HepG2 (cell line): Measurements from ENCODE around the gene CADPS2.

Experiments
- BRCA1 ChIP-seq: sonication (generic); formaldehyde crosslinking; IDR thresholded peaks from 2 replicates; pipeline ENCODE4 v1.4.0; 2020; ENCODE audit warnings: missing genetic modification reagents
- CHD4 ChIP-seq: fragments of 200-600 bp; sonication (generic); IDR thresholded peaks from 2 replicates; pipeline ENCODE4 v1.7.0; 2017; ENCODE audit warnings: mild to moderate bottlenecking, low read length, borderline replicate concordance
- KDM1A ChIP-seq: IDR thresholded peaks from 2 replicates; pipeline ENCODE4 v1.6.1; 2016; ENCODE audit warnings: missing compliant biosample characterization
- MTA1 ChIP-seq: sonication (generic); formaldehyde crosslinking; IDR thresholded peaks from 2 replicates; pipeline ENCODE4 v1.4.0; 2020; ENCODE audit warnings: missing genetic modification reagents, mild to moderate bottlenecking, borderline replicate concordance
- SIN3A ChIP-seq: IDR thresholded peaks from 2 replicates; pipeline ENCODE4 v1.6.1; 2011; ENCODE audit warnings: low read depth, mild to moderate bottlenecking, control low read depth, low read length, borderline replicate concordance
- ZNF124 ChIP-seq: sonication (generic); formaldehyde crosslinking; IDR thresholded peaks from 2 replicates; pipeline ENCODE4 v1.4.0; 2020; ENCODE audit warnings: missing genetic modification reagents
- ZNF792 ChIP-seq: IDR thresholded peaks from 2 replicates; pipeline ENCODE4 v1.6.1; 2016
- TF ChIP-seq, protein P1 (sequence below): sonication (generic); formaldehyde crosslinking; IDR thresholded peaks from 2 replicates; pipeline ENCODE4 v1.5.0; 2020; ENCODE audit warnings: mild to moderate bottlenecking, missing genetic modification reagents, moderate library complexity

DNA sequence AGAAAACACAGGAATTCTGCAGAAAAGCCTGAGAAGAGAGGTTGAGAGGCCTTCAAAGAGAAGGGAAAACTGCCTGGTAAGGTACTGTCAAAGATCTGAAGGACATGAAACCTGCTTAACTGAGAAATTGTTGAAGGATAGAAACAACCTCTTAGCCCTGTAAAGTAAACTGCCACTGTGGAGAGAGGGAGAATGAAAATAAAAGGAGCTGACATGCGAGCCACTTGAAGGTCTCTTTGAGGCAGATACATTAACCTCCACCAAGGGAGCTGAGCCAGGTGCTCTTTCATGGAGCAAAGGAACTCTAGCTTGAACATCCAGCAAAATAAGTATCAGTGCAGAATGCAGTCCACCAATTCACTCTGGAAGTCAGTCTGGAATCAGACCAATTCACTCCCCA is 472.9 kb downstream of the CADPS2 start:
- TF ChIP-seq MTA1 (CRISPR knock-in tag) (no peak), ZNF792 (no peak), BRCA1 (no peak), KDM1A (CRISPR knock-in tag) (no peak), CHD4 (no peak), ZNF124 (CRISPR knock-in tag) (no peak), SIN3A (no peak)
- TF ChIP-seq, protein P1, sequence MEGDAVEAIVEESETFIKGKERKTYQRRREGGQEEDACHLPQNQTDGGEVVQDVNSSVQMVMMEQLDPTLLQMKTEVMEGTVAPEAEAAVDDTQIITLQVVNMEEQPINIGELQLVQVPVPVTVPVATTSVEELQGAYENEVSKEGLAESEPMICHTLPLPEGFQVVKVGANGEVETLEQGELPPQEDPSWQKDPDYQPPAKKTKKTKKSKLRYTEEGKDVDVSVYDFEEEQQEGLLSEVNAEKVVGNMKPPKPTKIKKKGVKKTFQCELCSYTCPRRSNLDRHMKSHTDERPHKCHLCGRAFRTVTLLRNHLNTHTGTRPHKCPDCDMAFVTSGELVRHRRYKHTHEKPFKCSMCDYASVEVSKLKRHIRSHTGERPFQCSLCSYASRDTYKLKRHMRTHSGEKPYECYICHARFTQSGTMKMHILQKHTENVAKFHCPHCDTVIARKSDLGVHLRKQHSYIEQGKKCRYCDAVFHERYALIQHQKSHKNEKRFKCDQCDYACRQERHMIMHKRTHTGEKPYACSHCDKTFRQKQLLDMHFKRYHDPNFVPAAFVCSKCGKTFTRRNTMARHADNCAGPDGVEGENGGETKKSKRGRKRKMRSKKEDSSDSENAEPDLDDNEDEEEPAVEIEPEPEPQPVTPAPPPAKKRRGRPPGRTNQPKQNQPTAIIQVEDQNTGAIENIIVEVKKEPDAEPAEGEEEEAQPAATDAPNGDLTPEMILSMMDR (CRISPR knock-in tag), result no peak
